Measurements from ENCODE around the gene PDLIM7.

The PDLIM7 gene

GRCh38 chr5:177483994-177484901, 13.2 kb downstream of the PDLIM7 start:
- Mint-ChIP-seq H3K9me3 (no peaks in the 10 kb centered on the region), H3K27ac (no peak overlapping the region), H3K36me3 (peaks cover 29 to 30% of the 10 kb centered on the region in 2 donors), H3K4me3 (no peak overlapping the region), H3K4me1 (peaks cover 8 to 10% of the 10 kb centered on the region in 2 donors), H3K27me3 (no peaks in the 10 kb centered on the region)
- no peak for DNase-seq
- ATAC-seq (replicated peaks): no peak

- DNase-seq: no peak
- Mint-ChIP-seq H3K36me3 (peaks cover 19 to 22% of the 10 kb centered on the region in 2 donors), H3K27ac (no peak overlapping the region), H3K9me3 (no peaks in the 10 kb centered on the region), H3K4me1 (peaks cover 19 to 22% of the 10 kb centered on the region in 2 donors), H3K27me3 (no peaks in the 10 kb centered on the region), H3K4me3 (no peak overlapping the region)
- no peak for ATAC-seq (replicated peaks)
Measured at GRCh38 chr5:177483042-177483441, 14.4 kb downstream of the PDLIM7 start.

- Mint-ChIP-seq H3K27me3 (no peaks in the 10 kb centered on the region), H3K36me3 (peaks cover 14 to 18% of the 10 kb centered on the region in 2 donors), H3K4me3 (no peak overlapping the region), H3K27ac (peak overlapping the region; percentile 21), H3K4me1 (peaks cover 19 to 27% of the 10 kb centered on the region in 2 donors), H3K9me3 (no peaks in the 10 kb centered on the region)
- ATAC-seq (replicated peaks) (no peak), DNase-seq (no peak)
Measured at GRCh38 chr5:177482359-177482795, 15.0 kb downstream of the PDLIM7 start.

- Mint-ChIP-seq H3K27ac (peak overlapping the region; percentile 38), H3K4me1 (peaks cover 30 to 46% of the 10 kb centered on the region in 2 donors)
Measured at GRCh38 chr5:177479774-177480173, 17.6 kb downstream of the PDLIM7 start.

GRCh38 chr5:177478711-177479646, 18.4 kb downstream of the PDLIM7 start:
- H3K9me3 Mint-ChIP-seq: no peaks in the 10 kb centered on the region
- DNase-seq: peak; percentile 51
- H3K4me3 Mint-ChIP-seq: peak overlapping the region; percentile 17 to 22
- H3K27ac Mint-ChIP-seq: peak overlapping the region; percentile 90
- peaks cover 6 to 7% of the 10 kb centered on the region in 2 donors for H3K27me3 Mint-ChIP-seq
- no peaks in the 10 kb centered on the region for H3K36me3 Mint-ChIP-seq
- peaks cover 36 to 54% of the 10 kb centered on the region in 2 donors for H3K4me1 Mint-ChIP-seq
- ATAC-seq (replicated peaks): peak; percentile 90 to 92

More at GRCh38 chr5:177479774-177480173, 17.6 kb downstream of the PDLIM7 start:
- peak overlapping the region in 1 of 2 donors; percentile 8 for H3K4me3 Mint-ChIP-seq
- ATAC-seq (replicated peaks) (no peak), DNase-seq (no peak)
- H3K27me3 Mint-ChIP-seq: no peaks in the 10 kb centered on the region
- H3K36me3 Mint-ChIP-seq: peaks cover 3 to 7% of the 10 kb centered on the region in 2 donors
- no peaks in the 10 kb centered on the region for H3K9me3 Mint-ChIP-seq

- Mint-ChIP-seq H3K27me3 (peaks cover 8 to 11% of the 10 kb centered on the region in 2 donors), H3K9me3 (no peaks in the 10 kb centered on the region), H3K36me3 (no peaks in the 10 kb centered on the region), H3K4me3 (no peak overlapping the region), H3K27ac (no peak overlapping the region), H3K4me1 (peaks cover 38 to 56% of the 10 kb centered on the region in 2 donors)
- DNase-seq: no peak
- ATAC-seq (replicated peaks): no peak
Measured at GRCh38 chr5:177477701-177478477, 19.5 kb downstream of the PDLIM7 start.

- H3K4me3 Mint-ChIP-seq: no peak overlapping the region
- H3K36me3 Mint-ChIP-seq: no peaks in the 10 kb centered on the region
- DNase-seq (no peak), ATAC-seq (replicated peaks) (no peak)
- H3K9me3 Mint-ChIP-seq: no peaks in the 10 kb centered on the region
- H3K27ac Mint-ChIP-seq: no peak overlapping the region
- H3K4me1 Mint-ChIP-seq: peaks cover 41 to 56% of the 10 kb centered on the region in 2 donors
- peaks cover 8 to 11% of the 10 kb centered on the region in 2 donors for H3K27me3 Mint-ChIP-seq
Measured at GRCh38 chr5:177476531-177477233, 20.7 kb downstream of the PDLIM7 start.

GRCh38 chr5:177475563-177476427, 21.6 kb downstream of the PDLIM7 start:
- H3K4me3 Mint-ChIP-seq: no peak overlapping the region
- DNase-seq (no peak), ATAC-seq (replicated peaks) (no peak)
- no peaks in the 10 kb centered on the region for H3K36me3 Mint-ChIP-seq
- H3K9me3 Mint-ChIP-seq: no peaks in the 10 kb centered on the region
- peaks cover 42 to 56% of the 10 kb centered on the region in 2 donors for H3K4me1 Mint-ChIP-seq
- H3K27ac Mint-ChIP-seq: peak overlapping the region; percentile 15
- peaks cover 8 to 11% of the 10 kb centered on the region in 2 donors for H3K27me3 Mint-ChIP-seq

GRCh38 chr5:177474846-177475562, 22.4 kb downstream of the PDLIM7 start:
- Mint-ChIP-seq H3K27ac (no peak overlapping the region), H3K4me3 (peak overlapping the region in 1 of 2 donors; percentile 79), H3K9me3 (no peaks in the 10 kb centered on the region), H3K27me3 (peaks cover 8 to 11% of the 10 kb centered on the region in 2 donors), H3K36me3 (no peaks in the 10 kb centered on the region), H3K4me1 (peaks cover 41 to 54% of the 10 kb centered on the region in 2 donors)
- ATAC-seq (replicated peaks) (no peak), DNase-seq (no peak)

GRCh38 chr5:177474002-177474476, 23.4 kb downstream of the PDLIM7 start:
- ATAC-seq (replicated peaks): no peak
- Mint-ChIP-seq H3K4me1 (peaks cover 32 to 44% of the 10 kb centered on the region in 2 donors), H3K4me3 (peak overlapping the region; percentile 77 to 79), H3K36me3 (no peaks in the 10 kb centered on the region), H3K27ac (peak overlapping the region; percentile 11), H3K27me3 (peaks cover 8 to 11% of the 10 kb centered on the region in 2 donors), H3K9me3 (no peaks in the 10 kb centered on the region)
- DNase-seq: no peak

- Mint-ChIP-seq H3K4me3 (peak within 1 kb of the TSS; percentile 77 to 79), H3K27me3 (peaks cover 8 to 11% of the 10 kb centered on the region in 2 donors), H3K36me3 (no peaks in the 10 kb centered on the region), H3K27ac (peak within 1 kb of the TSS; percentile 11), H3K4me1 (peaks cover 27 to 39% of the 10 kb centered on the region in 2 donors), H3K9me3 (no peaks in the 10 kb centered on the region)
- peak; percentile 30 to 46 for ATAC-seq (replicated peaks)
- DNase-seq: no peak
Measured at GRCh38 chr5:177473443-177474001, 23.9 kb downstream of the PDLIM7 start, which contains the start of gene DBN1. Gene DBN1 (minus strand): TSS chr5:177473634. CDS start chr5:177473521, 113 bp downstream.
